ENCODE measurements around the gene BMPER. TPM values are rescaled to one million over a fixed set of nuclear protein-coding genes. Genes with fewer than 3 reads are reported as not detected.

The BMPER gene
- total and polyA plus RNA-seq, 10 of the 15 experiments (the other 5 are each of a cell fraction or from before 2014, with no cell fraction given) = 0.02 to 0.08 TPM; not detected in 8

- no peak for TF ChIP-seq ZBTB4 (CRISPR knock-in tag; IDR thresholded peaks at IDR 0.05)
- no peak for TF ChIP-seq PAX8 (IDR thresholded peaks at IDR 0.05)
- TF ChIP-seq ZBTB40 (IDR thresholded peaks at IDR 0.05; ENCODE audit: borderline replicate concordance) = no peak
- TF ChIP-seq NFXL1 (IDR thresholded peaks at IDR 0.05; ENCODE audit: borderline replicate concordance) = no peak
- no peak for TF ChIP-seq KLF5 (IDR thresholded peaks at IDR 0.05; ENCODE audit: partially characterized antibody)
- TF ChIP-seq POLR2AphosphoS2 (IDR thresholded peaks at IDR 0.05; ENCODE audit: low read depth, low read length) = no peak
- TF ChIP-seq MYC (IDR thresholded peaks at IDR 0.05; ENCODE audit: insufficient read depth, insufficient read length, insufficient replicate concordance, low read length, severe bottlenecking) = no peak
- no peak for TF ChIP-seq ATF2 (IDR thresholded peaks at IDR 0.05; ENCODE audit: low read length)
- no peak for TF ChIP-seq NFIC (IDR thresholded peaks at IDR 0.05; ENCODE audit: low read depth, low read length)
- TF ChIP-seq RELA (IDR thresholded peaks at IDR 0.05; ENCODE audit: borderline replicate concordance, partially characterized antibody) = no peak
Measured at GRCh38 chr7:34104115-34104514, 198.8 kb downstream of the BMPER start (continued).
